ENCODE results near the gene SYNE3.
"Not testable (repeated sequence)": the region's sequence is repeated elsewhere in the genome, so short reads cannot be mapped to it uniquely, and the experiment has no call there.

SYNE3 gene

GRCh38 chr14:95523051-95523814 lies 6.8 kb upstream of the SYNE3 start:
- no peak for DNase-seq

- no peak for DNase-seq
Measured at GRCh38 chr14:95522556-95522955, 6.1 kb upstream of the SYNE3 start.

- no peak for DNase-seq
Measured at GRCh38 chr14:95522116-95522515, 5.7 kb upstream of the SYNE3 start.

- DNase-seq = no peak
Measured at GRCh38 chr14:95521001-95521400, 4.6 kb upstream of the SYNE3 start.

GRCh38 chr14:95520346-95520745 lies 3.9 kb upstream of the SYNE3 start:
- no peak for DNase-seq

DNA sequence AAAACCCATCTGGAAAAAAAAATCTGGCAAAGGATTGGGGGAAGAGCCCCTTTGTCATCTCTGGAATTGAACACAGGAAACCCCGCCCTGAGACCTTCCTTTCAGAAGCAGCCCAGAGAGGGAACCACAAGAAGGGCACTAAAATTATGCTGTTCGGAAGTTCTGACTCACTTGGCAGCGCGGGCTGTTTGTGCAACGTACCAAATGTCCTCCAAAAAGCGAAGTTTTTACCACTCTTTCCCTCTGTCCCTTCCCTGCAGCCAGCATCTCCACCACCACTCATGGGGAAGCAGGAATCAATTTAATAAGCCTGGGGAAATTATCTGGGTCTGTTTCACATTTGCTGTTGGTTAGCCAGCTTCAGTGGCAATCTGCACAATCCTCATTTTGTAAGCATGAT lies 3.2 kb upstream of the SYNE3 start:
- no peak for DNase-seq

DNA sequence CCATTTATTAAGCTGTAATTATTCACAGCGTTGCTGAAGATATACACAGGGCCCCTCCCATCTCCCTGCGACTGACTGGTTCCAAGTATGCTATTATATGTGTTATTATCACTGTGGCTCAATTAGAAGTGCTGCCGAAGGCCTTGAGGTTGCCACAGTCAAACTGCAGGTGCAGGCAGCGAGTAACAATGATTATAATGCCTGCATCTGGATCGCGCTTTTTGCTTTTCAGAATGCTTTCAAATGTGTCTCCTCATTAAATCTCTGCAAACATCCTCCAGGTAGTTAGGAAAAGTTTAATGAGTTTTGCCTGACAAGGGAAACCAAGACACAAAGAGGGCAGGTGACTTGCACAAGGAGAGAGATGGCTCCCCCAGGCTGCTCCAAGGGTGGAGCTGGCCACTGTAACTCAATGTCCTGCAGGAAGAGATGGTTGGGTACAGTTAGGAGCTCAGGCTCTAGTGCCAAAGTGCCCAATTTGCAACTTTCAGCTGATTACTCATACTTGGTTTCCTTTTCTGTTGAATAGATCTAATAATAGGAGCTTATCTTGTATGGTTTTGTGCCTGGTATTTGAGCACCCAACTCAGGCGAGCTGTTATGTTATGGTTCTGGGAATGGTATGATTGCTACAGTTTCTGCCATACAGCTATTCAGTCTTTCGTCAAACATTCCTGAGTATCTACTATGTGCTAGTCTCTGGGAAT lies 1.7 kb upstream of the SYNE3 start:
- no peak for DNase-seq

- peak; percentile 29 for DNase-seq
Measured at GRCh38 chr14:95515596-95516552, 576 bp downstream of the SYNE3 start.

DNA sequence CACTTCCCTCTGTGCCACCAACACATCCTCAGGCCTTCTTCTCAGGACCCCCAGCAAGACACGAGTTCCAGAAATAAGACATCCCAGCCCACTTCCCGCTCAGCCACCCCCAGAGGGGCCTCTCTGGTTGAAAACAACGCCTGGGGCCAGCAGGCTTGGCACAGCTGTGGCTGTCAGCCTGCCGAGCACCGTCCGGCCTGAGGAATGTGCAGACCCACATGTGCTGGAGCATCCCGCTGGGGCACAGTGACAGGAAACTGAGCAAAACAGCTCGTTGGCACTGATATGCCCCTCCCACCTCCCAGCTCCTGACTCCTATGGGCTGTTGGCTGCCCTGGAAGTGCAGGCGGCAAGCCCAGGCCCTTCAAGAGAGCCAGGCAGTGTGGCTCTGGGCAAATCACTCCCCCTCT lies 1.4 kb downstream of the SYNE3 start:
- peak; percentile 79 for DNase-seq

GRCh38 chr14:95514131-95515079 lies 2.0 kb downstream of the SYNE3 start:
- DNase-seq = peak; percentile 65

DNA sequence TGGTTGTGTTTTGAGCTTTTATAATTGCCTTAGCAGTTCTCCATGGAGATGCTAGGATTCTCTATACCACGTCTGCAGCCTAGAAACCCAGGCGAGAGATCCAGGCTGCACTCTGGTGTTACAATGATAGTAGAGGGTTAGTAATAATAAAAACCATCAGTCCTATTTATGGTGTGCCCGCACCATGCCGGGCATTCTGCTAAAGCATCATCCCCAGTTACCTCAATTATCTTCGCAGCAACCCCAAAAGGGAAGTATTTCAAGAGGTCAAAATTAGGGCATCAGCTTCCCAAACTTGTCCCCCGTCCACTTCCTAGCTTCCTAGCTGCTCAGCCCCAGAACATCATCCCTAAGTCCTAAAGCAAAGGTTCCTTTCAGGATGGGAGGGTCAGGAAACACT lies 3.2 kb downstream of the SYNE3 start:
- DNase-seq = no peak

- no peak for DNase-seq
Measured at GRCh38 chr14:95511687-95512086, 4.8 kb downstream of the SYNE3 start.

GRCh38 chr14:95510804-95511203 lies 5.6 kb downstream of the SYNE3 start:
- DNase-seq = no peak

DNA sequence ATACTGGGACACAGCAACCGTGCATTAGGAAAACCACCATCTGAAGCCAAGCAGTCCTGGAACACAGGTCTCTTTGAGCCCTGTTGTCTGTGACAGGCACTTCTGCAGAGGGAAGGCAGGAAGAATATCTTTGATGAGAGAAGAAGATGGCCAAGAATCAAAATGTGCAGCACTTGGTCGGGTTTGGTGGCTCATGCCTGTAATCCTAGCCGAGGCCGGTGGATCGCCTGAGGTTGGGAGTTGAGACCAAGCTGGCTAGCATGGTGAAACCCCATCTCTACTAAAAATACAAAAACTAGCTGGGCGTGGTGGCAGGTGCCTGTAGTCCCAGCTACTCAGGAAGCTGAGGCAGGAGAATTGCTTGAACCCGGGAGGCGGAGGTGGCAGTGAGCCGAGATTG lies 6.1 kb downstream of the SYNE3 start:
- not testable (repeated sequence) for DNase-seq

DNA sequence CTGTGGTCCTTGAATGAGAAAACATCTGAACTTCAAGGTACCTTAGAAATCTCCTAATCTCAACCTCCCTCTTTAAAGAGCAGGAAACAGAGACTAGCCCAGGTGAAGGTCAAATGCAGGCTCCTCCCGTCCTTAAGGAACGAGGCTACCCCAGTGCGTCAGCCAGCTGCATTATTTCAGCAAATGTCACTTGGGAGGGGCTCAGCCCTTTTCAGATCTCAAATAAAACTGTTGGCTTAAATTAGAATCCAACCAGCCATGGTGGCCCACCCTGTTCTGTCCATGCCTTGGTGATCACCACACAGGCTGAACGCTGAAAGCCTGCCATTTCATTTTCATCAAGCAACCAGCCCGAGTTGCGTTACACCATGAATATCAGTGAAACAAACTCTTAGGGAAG lies 7.0 kb downstream of the SYNE3 start:
- DNase-seq = no peak

DNA sequence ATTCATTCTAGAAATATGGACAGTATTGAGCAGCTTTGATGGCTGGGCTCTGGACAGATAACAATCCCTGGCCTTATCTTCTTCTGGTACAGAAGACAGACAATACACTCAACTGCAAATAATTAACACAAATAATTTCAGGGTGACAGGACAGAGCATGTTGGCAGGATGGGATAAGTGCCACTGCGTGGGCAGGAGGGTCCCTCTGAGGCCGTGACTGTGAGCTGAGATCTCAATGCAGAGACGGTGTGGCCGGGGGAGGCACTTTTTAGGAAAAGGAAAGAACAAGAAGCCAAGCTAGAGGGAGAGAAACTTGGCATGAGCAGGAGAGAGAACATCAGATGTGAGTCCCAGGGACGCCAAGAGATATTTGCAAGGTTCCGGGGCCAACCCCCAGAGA lies 8.1 kb downstream of the SYNE3 start:
- DNase-seq = no peak

GRCh38 chr14:95507701-95508103 lies 8.7 kb downstream of the SYNE3 start:
- no peak for DNase-seq

- no peak for DNase-seq
Measured at GRCh38 chr14:95507174-95507573, 9.3 kb downstream of the SYNE3 start.

DNA sequence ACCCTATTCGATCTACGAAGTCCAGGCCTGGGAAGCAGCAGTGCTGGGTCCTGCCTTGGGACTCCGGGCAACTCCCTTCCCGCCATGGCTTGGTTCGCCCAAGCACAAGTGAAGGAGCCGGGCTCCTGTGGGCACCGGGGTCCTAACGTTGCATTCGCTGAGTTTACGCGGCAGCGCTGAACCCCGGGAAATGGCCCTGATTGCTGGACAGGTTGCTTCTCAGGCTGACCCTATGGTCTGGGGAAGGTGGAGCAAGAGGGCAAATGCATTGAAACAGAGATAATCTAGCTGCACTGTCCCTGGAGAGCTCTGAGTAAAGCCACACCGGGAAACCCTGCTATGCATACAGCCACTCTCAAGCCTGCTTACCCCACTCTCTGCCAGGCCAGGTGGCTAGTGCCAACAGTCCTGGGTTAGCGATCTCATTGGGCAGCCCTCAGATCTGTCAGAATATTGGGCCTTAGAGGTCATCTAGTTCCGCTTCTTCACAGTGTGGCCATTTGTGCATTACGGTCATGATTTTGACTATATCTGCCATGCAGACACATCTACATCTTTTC lies 11.3 kb downstream of the SYNE3 start:
- DNase-seq = no peak

- no peak for DNase-seq
Measured at GRCh38 chr14:95504135-95505029, 12.1 kb downstream of the SYNE3 start.
